Measurements from ENCODE around the gene GDF9. TPM values are rescaled to one million over a fixed set of nuclear protein-coding genes. Genes with fewer than 3 reads are reported as not detected.

GDF9 gene
- total RNA-seq, 1 donor from 2014 or later: 0.88 TPM

DNA sequence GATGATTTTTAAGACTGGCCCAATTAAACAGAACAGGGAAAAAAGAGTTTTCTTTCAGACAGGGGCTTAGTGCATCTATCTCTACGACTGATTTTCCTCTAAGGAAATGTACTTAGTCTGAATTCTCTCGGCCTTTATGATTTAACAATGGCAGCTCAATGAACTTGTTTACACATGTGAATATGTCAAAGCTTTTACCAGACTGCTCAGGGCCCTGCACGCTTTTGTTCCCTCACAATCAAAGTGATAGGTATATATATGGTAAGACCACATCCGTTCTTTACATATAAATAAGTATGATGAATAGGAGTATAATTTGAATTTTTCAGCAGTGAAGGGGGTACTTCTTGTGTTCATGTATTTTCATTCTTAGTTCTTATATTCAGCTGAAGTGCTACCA is 34.8 kb upstream of the GDF9 start:
- Histone ChIP-seq H3K27me3 (ENCODE audit: control insufficient read depth, insufficient read depth, low read length) (no peaks in the 10 kb centered on the region), H3K4me3 (ENCODE audit: low read depth, low read length) (no peak overlapping the region), H3K36me3 (ENCODE audit: control insufficient read depth, insufficient read depth, low read length) (peaks cover 3% of the 10 kb centered on the region)
- DNase-seq (ENCODE audit: low read depth): no peak
- no peak for TF ChIP-seq CTCF (IDR thresholded peaks at IDR 0.05; ENCODE audit: insufficient read depth, low read length, poor library complexity, severe bottlenecking)

DNA sequence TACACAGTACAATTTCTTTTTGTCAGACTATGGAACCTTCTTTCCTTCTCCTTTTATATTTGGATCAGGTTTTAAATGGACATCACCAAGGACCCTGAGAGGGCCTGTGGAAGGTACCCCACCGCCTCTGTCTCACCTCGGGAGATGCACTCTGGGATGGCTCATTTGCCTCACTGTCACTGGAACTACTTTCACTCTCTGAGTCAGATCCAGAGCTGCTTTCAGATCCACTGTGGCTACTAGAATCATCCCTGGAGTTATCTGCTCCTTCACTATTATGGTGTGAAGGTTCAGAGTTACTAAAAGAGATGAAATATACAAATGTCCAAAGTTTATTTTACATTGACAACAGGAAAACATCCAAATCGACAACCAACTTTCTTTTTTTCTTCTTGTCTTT is 31.8 kb upstream of the GDF9 start:
- Histone ChIP-seq H3K36me3 (ENCODE audit: control insufficient read depth, insufficient read depth, low read length) (peaks cover 3% of the 10 kb centered on the region), H3K27me3 (ENCODE audit: control insufficient read depth, insufficient read depth, low read length) (no peaks in the 10 kb centered on the region), H3K4me3 (ENCODE audit: low read depth, low read length) (no peak overlapping the region)
- no peak for TF ChIP-seq CTCF (IDR thresholded peaks at IDR 0.05; ENCODE audit: insufficient read depth, low read length, poor library complexity, severe bottlenecking)
- no peak for DNase-seq (ENCODE audit: low read depth)

DNA sequence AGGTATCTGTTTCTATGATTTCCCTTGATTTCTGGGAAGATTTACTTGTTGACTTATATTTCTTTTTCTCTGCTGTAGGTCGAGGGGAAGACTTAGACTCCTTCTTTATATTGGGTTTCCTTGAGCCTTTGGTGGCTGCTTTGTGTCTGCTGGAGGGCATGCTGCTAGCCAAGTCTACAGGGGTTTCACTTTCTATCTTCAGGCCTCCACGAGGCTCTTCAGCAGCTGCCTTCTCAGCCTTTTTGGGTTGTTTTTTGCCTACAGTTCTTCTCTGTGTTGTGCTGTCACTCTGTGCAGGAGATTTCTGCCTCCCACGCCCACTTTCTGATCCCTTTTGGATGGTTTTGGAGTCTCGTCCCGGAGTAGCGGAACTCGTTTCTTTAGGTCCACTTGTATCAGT is 30.4 kb upstream of the GDF9 start:
- Histone ChIP-seq H3K4me3 (ENCODE audit: low read depth, low read length) (no peak overlapping the region), H3K27me3 (ENCODE audit: control insufficient read depth, insufficient read depth, low read length) (no peaks in the 10 kb centered on the region), H3K36me3 (ENCODE audit: control insufficient read depth, insufficient read depth, low read length) (peaks cover 4% of the 10 kb centered on the region)
- no peak for DNase-seq (ENCODE audit: low read depth)
- no peak for TF ChIP-seq CTCF (IDR thresholded peaks at IDR 0.05; ENCODE audit: insufficient read depth, low read length, poor library complexity, severe bottlenecking)

GRCh38 chr5:132895719-132896305 is 29.5 kb upstream of the GDF9 start:
- Histone ChIP-seq H3K36me3 (ENCODE audit: control insufficient read depth, insufficient read depth, low read length) (peaks cover 4% of the 10 kb centered on the region), H3K27me3 (ENCODE audit: control insufficient read depth, insufficient read depth, low read length) (no peaks in the 10 kb centered on the region), H3K4me3 (ENCODE audit: low read depth, low read length) (no peak overlapping the region)
- DNase-seq (ENCODE audit: low read depth): no peak
- no peak for TF ChIP-seq CTCF (IDR thresholded peaks at IDR 0.05; ENCODE audit: insufficient read depth, low read length, poor library complexity, severe bottlenecking)

DNA sequence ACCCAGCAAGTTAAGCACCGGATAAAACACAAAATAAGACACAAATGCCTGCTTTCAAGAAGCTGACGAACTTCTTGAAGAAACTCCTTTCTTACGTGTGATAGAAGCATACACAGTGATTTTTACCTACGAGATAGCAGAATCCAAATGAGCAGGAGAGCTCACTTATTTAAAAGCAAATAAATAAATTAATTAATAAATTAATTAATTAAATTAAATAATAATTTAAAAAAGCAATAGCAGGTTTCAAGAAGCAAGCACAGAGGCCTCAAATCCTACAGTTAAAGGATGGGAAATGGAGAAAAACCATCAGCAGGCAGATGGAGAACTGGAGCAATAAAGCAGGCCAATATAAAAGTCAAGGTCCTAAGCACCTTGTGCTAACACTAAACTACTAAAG is 24.5 kb upstream of the GDF9 start:
- Histone ChIP-seq H3K27me3 (ENCODE audit: control insufficient read depth, insufficient read depth, low read length) (no peaks in the 10 kb centered on the region), H3K4me3 (ENCODE audit: low read depth, low read length) (no peak overlapping the region), H3K36me3 (ENCODE audit: control insufficient read depth, insufficient read depth, low read length) (peaks cover 3% of the 10 kb centered on the region)
- DNase-seq (ENCODE audit: low read depth): no peak
- no peak for TF ChIP-seq CTCF (IDR thresholded peaks at IDR 0.05; ENCODE audit: insufficient read depth, low read length, poor library complexity, severe bottlenecking)

- no peak for DNase-seq (ENCODE audit: low read depth)
- H3K27me3 ChIP-seq (ENCODE audit: control insufficient read depth, insufficient read depth, low read length): no peaks in the 10 kb centered on the region
- H3K4me3 ChIP-seq (ENCODE audit: low read depth, low read length): no peak overlapping the region
- H3K36me3 ChIP-seq (ENCODE audit: control insufficient read depth, insufficient read depth, low read length): peaks cover 3% of the 10 kb centered on the region
- no peak for TF ChIP-seq CTCF (IDR thresholded peaks at IDR 0.05; ENCODE audit: insufficient read depth, low read length, poor library complexity, severe bottlenecking)
Measured at GRCh38 chr5:132889501-132889900, 23.2 kb upstream of the GDF9 start.
